GM13977 (cell line): ENCODE data around the gene GSG1L.

ENCODE experiments used
- DNase-seq: peaks from one replicate; pipeline ENCODE4 v3.0.0; 2012; ENCODE audit warnings: low spot score
- CTCF ChIP-seq: IDR thresholded peaks from 2 replicates; pipeline ENCODE4 v1.5.1; 2012; ENCODE audit warnings: mild to moderate bottlenecking, control low read depth; ENCODE audit not compliant: insufficient read depth; ENCODE audit errors: extremely low read depth, missing control alignments
- in situ Hi-C: fragments of 300-500 bp; cut with MboI; formaldehyde crosslinking; loops from one replicate; pipeline ENCODE4 v1.12.0; 2022; ENCODE audit warnings: low sequenced_read_pairs, low pct_unique_long_range_greater_than_20kb, mixed read lengths, inconsistent platforms; ENCODE audit not compliant: unreplicated experiment

The GSG1L gene

GRCh38 chr16:27962197-27962596, 101.3 kb downstream of the GSG1L start:
- TF ChIP-seq CTCF, result no peak
- in situ Hi-C loops, result no loop called here
- no peak for DNase-seq

- no peak for DNase-seq
- TF ChIP-seq CTCF, result no peak
- in situ Hi-C loops, result no loop called here
These were observed 102.3 kb downstream of the GSG1L start for GRCh38 chr16:27961296-27961620.

- in situ Hi-C loops, result no loop called here
- DNase-seq, result no peak
These were observed 102.8 kb downstream of the GSG1L start for GRCh38 chr16:27960619-27961295.

GRCh38 chr16:27959914-27960313, 103.6 kb downstream of the GSG1L start:
- in situ Hi-C loops, result no loop called here
- no peak for TF ChIP-seq CTCF
- DNase-seq, result no peak

More at GRCh38 chr16:27960619-27961295, 102.8 kb downstream of the GSG1L start:
- no peak for TF ChIP-seq CTCF

GRCh38 chr16:27954191-27954590, 109.3 kb downstream of the GSG1L start:
- DNase-seq, result no peak
- in situ Hi-C loops, result no loop called here
- no peak for TF ChIP-seq CTCF

- in situ Hi-C loops, result no loop called here
- no peak for TF ChIP-seq CTCF
- no peak for DNase-seq
These were observed 110.7 kb downstream of the GSG1L start for GRCh38 chr16:27952811-27953210.
